Head of caudate nucleus (tissue), 42 donors: ENCODE data around the gene SUMO3.

Experiments used
- DNase-seq, 42 donors: peaks; one replicate each; pipeline versions ENCODE4 v3.0.0 to v3.0.0-alpha.2; 2020 to 2021; ENCODE audit warnings: mixed read lengths in 7 of 42
- intact Hi-C: fragments of 100-400 bp; cut with DNase I; formaldehyde crosslinking; loops from one replicate; pipeline ENCODE4 v1.15.0; 2022

Gene SUMO3

GRCh38 chr21:44792702-44793591 lies 24.9 kb downstream of the SUMO3 start:
- DNase-seq: peak in 32 of 42 donors; percentile 35 to 79 (median 56)
- intact Hi-C loops: loop anchor here (10.0 kb wide), 1 partner anchor 278 kb away; no protein-coding TSS in a partner anchor

- intact Hi-C loops: loop anchor here (10.0 kb wide), 1 partner anchor 277 kb away; no protein-coding TSS in a partner anchor
These were observed 25.9 kb downstream of the SUMO3 start for GRCh38 chr21:44791993-44792392.

GRCh38 chr21:44791246-44791645 lies 26.6 kb downstream of the SUMO3 start:
- intact Hi-C loops: loop anchor here (10.0 kb wide), 1 partner anchor 276 kb away; no protein-coding TSS in a partner anchor
- DNase-seq: no peak

More at GRCh38 chr21:44791993-44792392, 25.9 kb downstream of the SUMO3 start:
- DNase-seq: no peak

- no peak for DNase-seq
- intact Hi-C loops: loop anchor here (10.0 kb wide), 1 partner anchor 276 kb away; no protein-coding TSS in a partner anchor
These were observed 27.5 kb downstream of the SUMO3 start for GRCh38 chr21:44790368-44790767.

- intact Hi-C loops: loop anchor here (10.0 kb wide), 1 partner anchor 275 kb away; no protein-coding TSS in a partner anchor
- no peak for DNase-seq
These were observed 28.0 kb downstream of the SUMO3 start for GRCh38 chr21:44789880-44790279.

GRCh38 chr21:44785620-44786335 lies 32.1 kb downstream of the SUMO3 start:
- peak in 1 of 42 donors; percentile 7 for DNase-seq
- intact Hi-C loops: no loop called here

GRCh38 chr21:44784810-44785209 lies 33.1 kb downstream of the SUMO3 start:
- DNase-seq: peak in 1 of 42 donors; percentile 2
- intact Hi-C loops: no loop called here

GRCh38 chr21:44783020-44783696 lies 34.7 kb downstream of the SUMO3 start:
- intact Hi-C loops: no loop called here

GRCh38 chr21:44780767-44781459 lies 36.9 kb downstream of the SUMO3 start:
- DNase-seq: peak in 1 of 42 donors; percentile 7
- intact Hi-C loops: no loop called here

More at GRCh38 chr21:44783020-44783696, 34.7 kb downstream of the SUMO3 start:
- DNase-seq: no peak

GRCh38 chr21:44780137-44780502 lies 37.7 kb downstream of the SUMO3 start:
- DNase-seq: peak in 1 of 42 donors; percentile 7
- intact Hi-C loops: no loop called here

- peak in 1 of 42 donors; percentile 22 for DNase-seq
- intact Hi-C loops: no loop called here
These were observed 38.3 kb downstream of the SUMO3 start for GRCh38 chr21:44779417-44780136.

- DNase-seq: peak in 3 of 42 donors; percentile 16 to 27 (median 26)
- intact Hi-C loops: no loop called here
These were observed 38.9 kb downstream of the SUMO3 start for GRCh38 chr21:44778983-44779382.

- DNase-seq: peak in 5 of 42 donors; percentile 22 to 49 (median 36)
- intact Hi-C loops: no loop called here
These were observed 39.4 kb downstream of the SUMO3 start for GRCh38 chr21:44778499-44778911.

GRCh38 chr21:44778094-44778493 lies 39.8 kb downstream of the SUMO3 start:
- peak in 1 of 42 donors; percentile 21 for DNase-seq
- intact Hi-C loops: no loop called here

- intact Hi-C loops: no loop called here
- DNase-seq: no peak
These were observed 42.9 kb downstream of the SUMO3 start for GRCh38 chr21:44774972-44775371.

- intact Hi-C loops: no loop called here
- peak in 3 of 42 donors; percentile 7 to 39 (median 8) for DNase-seq
These were observed 44.5 kb downstream of the SUMO3 start for GRCh38 chr21:44773291-44773932.

GRCh38 chr21:44771896-44772525 lies 45.9 kb downstream of the SUMO3 start:
- intact Hi-C loops: no loop called here

More at GRCh38 chr21:44771896-44772525, 45.9 kb downstream of the SUMO3 start:
- DNase-seq: peak in 2 of 42 donors; percentile 5 to 31
